Measurements from ENCODE around the gene FEZF1.

The FEZF1 gene

DNA sequence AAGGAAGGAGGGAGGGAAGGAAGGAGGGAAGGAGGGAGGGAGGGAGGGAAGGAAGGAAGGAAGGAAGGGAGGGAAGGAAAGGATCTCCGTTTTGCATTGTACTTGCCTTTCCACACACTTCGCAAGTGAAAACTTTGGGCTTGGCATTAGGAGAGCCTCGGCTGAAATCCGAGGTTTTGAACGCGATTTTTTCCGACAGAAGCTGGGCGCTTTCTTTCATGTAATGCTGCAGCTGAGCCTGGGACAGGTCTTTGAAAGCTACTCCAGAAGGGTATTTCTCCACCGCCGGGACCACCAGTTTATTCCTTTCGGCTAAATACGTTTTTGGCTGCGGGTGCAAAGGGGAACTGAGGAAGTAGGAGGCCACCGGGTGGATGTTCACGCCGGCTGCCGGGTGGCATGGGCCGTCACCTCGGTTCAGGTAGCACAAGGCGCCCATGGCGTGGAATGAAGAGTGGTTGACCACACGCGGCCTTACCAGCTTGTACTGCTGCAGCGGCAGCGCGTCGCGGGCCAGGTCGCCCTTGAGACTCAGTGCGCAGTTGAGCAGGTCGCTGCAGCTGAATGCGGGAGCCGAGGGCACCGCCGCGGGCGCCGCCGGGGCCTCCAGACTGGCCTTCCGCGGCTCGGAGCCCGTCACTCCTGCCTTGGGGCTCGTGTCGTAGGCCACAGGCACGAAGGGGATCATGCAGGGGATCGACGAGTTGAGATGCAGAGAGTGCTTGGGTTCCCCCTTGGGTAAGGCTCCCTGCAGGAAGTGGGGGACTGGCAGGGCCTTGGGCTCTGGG, 825 bp downstream of the FEZF1 start:
- Histone ChIP-seq H3K27ac (ENCODE audit: low read depth, low read length) (no peak overlapping the region), H3K4me1 (ENCODE audit: control insufficient read depth, low read length) (no peaks in the 10 kb centered on the region), H3K27me3 (ENCODE audit: control insufficient read depth, low read length) (peaks cover 2% of the 10 kb centered on the region; the same call in 1 of the 2 replicates), H3K9me2 (replicated peaks; ENCODE audit: control insufficient read depth, low read length) (no peaks in the 10 kb centered on the region), H3K4me3 (ENCODE audit: low read length) (no peak overlapping the region), H3K4me2 (ENCODE audit: low read length) (no peak overlapping the region), H3K36me3 (ENCODE audit: control insufficient read depth, low read length) (no peaks in the 10 kb centered on the region), H3F3A (ENCODE audit: control insufficient read depth, insufficient read depth) (no peaks in the 10 kb centered on the region), H3K9me3 (ENCODE audit: control insufficient read depth, insufficient read depth, low read length) (peaks cover 21% of the 10 kb centered on the region; the same call in 1 of the 2 replicates), H4K20me1 (ENCODE audit: control insufficient read depth, insufficient read depth, low read depth, low read length) (no peaks in the 10 kb centered on the region), H3K79me2 (ENCODE audit: control insufficient read depth, low read length) (no peaks in the 10 kb centered on the region)
- no peak for TF ChIP-seq EZH2phosphoT487 (IDR thresholded peaks at IDR 0.05; ENCODE audit: borderline replicate concordance, low read length)
- no peak for TF ChIP-seq CTCF (IDR thresholded peaks at IDR 0.05; ENCODE audit: low read depth, low read length, poor library complexity, severe bottlenecking)

- Histone ChIP-seq H3K27ac (ENCODE audit: low read depth, low read length) (no peak overlapping the region), H4K20me1 (ENCODE audit: control insufficient read depth, insufficient read depth, low read depth, low read length) (no peaks in the 10 kb centered on the region), H3K4me1 (ENCODE audit: control insufficient read depth, low read length) (no peaks in the 10 kb centered on the region), H3K4me2 (ENCODE audit: low read length) (no peak overlapping the region), H3K9me3 (ENCODE audit: control insufficient read depth, insufficient read depth, low read length) (peaks cover 21% of the 10 kb centered on the region; the same call in 1 of the 2 replicates), H3K27me3 (ENCODE audit: control insufficient read depth, low read length) (peaks cover 2% of the 10 kb centered on the region; the same call in 1 of the 2 replicates), H3F3A (ENCODE audit: control insufficient read depth, insufficient read depth) (no peaks in the 10 kb centered on the region), H3K9me2 (replicated peaks; ENCODE audit: control insufficient read depth, low read length) (no peaks in the 10 kb centered on the region), H3K36me3 (ENCODE audit: control insufficient read depth, low read length) (no peaks in the 10 kb centered on the region), H3K4me3 (ENCODE audit: low read length) (no peak overlapping the region), H3K79me2 (ENCODE audit: control insufficient read depth, low read length) (no peaks in the 10 kb centered on the region)
- TF ChIP-seq EZH2phosphoT487 (IDR thresholded peaks at IDR 0.05; ENCODE audit: borderline replicate concordance, low read length), result no peak
- TF ChIP-seq CTCF (IDR thresholded peaks at IDR 0.05; ENCODE audit: low read depth, low read length, poor library complexity, severe bottlenecking), result no peak
Measured at GRCh38 chr7:122302761-122303530, 1.6 kb downstream of the FEZF1 start.

DNA sequence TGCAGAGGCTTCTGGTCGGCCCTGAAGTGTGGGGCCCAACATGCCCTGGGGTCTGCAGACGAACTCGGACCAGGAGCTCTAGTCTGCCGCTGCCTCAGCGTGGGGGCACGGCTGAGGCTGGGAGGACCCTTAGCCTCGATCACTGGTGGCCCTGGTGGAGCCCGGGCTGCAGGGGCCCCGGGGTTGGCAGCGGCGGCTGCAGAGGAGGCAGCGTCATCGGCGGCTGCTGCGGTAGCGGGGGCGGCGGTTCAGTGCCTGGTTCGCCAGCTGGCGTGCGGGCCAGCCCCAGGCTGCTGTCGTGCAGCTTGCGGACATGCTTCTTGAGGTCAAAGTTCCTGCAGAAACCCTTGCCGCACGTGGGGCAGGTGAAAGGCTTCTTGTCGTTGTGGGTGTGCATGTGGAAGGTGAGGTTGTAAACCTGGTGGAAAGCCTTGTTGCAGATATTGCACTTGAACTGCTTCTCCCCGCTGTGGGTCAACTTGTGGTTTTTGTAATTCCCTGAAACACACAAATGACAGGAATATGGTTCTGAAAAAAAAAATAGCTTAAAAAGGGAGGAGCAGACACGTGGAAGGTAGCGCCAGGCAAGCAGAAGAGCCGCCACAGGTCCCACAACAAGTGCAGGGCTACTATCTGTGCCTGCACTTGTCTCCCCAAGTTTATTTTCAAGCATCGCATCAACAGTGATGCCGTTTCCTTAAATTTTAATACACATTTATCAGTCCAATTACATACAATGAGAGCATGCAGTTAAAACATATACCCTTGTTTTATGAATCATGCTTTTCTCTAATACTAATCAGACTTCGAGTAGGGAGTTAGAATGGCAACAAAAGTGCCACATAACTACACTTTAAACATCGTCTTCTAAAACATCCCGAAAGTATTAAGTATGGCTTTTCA, 2.4 kb downstream of the FEZF1 start:
- Histone ChIP-seq H3K27ac (ENCODE audit: low read depth, low read length) (no peak overlapping the region), H3K4me1 (ENCODE audit: control insufficient read depth, low read length) (no peaks in the 10 kb centered on the region), H3K9me3 (ENCODE audit: control insufficient read depth, insufficient read depth, low read length) (peaks cover 21% of the 10 kb centered on the region; the same call in 1 of the 2 replicates), H3K4me2 (ENCODE audit: low read length) (no peak overlapping the region), H3K79me2 (ENCODE audit: control insufficient read depth, low read length) (no peaks in the 10 kb centered on the region), H3K36me3 (ENCODE audit: control insufficient read depth, low read length) (no peaks in the 10 kb centered on the region), H3K9me2 (replicated peaks; ENCODE audit: control insufficient read depth, low read length) (no peaks in the 10 kb centered on the region), H3F3A (ENCODE audit: control insufficient read depth, insufficient read depth) (no peaks in the 10 kb centered on the region), H4K20me1 (ENCODE audit: control insufficient read depth, insufficient read depth, low read depth, low read length) (no peaks in the 10 kb centered on the region), H3K27me3 (ENCODE audit: control insufficient read depth, low read length) (peaks cover 2% of the 10 kb centered on the region; the same call in 1 of the 2 replicates), H3K4me3 (ENCODE audit: low read length) (no peak overlapping the region)
- TF ChIP-seq CTCF (IDR thresholded peaks at IDR 0.05; ENCODE audit: low read depth, low read length, poor library complexity, severe bottlenecking) (no peak), EZH2phosphoT487 (IDR thresholded peaks at IDR 0.05; ENCODE audit: borderline replicate concordance, low read length) (no peak)
